Measurements from ENCODE around the gene BFSP2.
"Not testable (repeated sequence)": the region's sequence is repeated elsewhere in the genome, so short reads cannot be mapped to it uniquely, and the experiment has no call there.

BFSP2 gene

DNA sequence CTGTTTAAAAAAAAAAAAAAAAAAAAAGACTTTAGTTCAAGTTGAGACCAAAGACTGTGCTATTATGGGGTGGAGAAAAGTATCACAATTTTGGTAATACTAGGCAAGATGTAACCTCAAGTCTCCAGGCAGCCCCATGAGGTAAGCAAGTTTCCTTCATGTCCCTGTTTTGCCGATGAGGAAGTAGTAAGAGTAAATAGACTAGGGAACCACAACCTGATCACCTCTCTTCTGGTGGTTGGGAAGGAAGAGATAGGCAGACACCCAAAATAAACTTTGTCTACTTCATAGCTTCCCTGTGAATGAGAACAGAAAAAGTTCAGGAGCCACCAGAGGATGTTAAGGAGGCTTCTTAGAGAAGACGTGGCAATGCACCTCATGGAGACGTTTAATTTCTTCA lies 123.9 kb downstream of the BFSP2 start:
- not testable (repeated sequence) for DNase-seq
